NCI-H460 (cell line): Measurements from ENCODE around the gene VSTM2B. TPM values are rescaled to one million over a fixed set of nuclear protein-coding genes. Genes with fewer than 3 reads are reported as not detected.
"Not testable (repeated sequence)": the region's sequence is repeated elsewhere in the genome, so short reads cannot be mapped to it uniquely, and the experiment has no call there.

Source experiments
- DNase-seq: peaks from one replicate; pipeline ENCODE4 v3.0.0-alpha.2; 2016; ENCODE audit warnings: low read depth; ENCODE audit errors: extremely low read depth
- total RNA-seq: library from RNA; depleted of rRNA; stranded (reverse); fragments of >200 nt; shearing (Covaris generic); gene quantifications from 2 replicates; pipeline ENCODE4 v1.2.3, GENCODE V29; 2014

The VSTM2B gene
- total RNA-seq, 1 experiment from 2014 or later: not detected

GRCh38 chr19:29542776-29543175 is 17.0 kb downstream of the VSTM2B start:
- no peak for DNase-seq

DNA sequence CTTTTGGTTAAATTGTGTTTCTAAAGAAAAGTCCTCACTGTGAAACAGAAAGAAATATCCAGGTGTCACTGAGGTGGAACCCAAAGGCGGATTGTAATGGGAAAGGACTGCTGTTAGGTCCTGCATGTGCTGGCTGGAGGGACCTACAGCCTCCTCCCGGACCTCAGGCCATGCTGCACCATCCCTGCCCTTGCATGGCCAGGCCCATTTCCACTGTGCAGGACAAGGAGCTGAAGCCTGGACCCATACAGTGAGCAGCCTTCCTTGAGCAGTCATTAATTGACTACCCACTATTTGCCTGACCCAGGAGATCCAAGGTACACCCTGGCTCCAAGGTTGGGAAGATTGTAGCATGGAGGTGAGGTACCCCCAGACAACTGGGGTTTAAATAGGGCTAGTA is 17.6 kb downstream of the VSTM2B start:
- no peak for DNase-seq

GRCh38 chr19:29544656-29545360 is 19.0 kb downstream of the VSTM2B start:
- DNase-seq: no peak

DNA sequence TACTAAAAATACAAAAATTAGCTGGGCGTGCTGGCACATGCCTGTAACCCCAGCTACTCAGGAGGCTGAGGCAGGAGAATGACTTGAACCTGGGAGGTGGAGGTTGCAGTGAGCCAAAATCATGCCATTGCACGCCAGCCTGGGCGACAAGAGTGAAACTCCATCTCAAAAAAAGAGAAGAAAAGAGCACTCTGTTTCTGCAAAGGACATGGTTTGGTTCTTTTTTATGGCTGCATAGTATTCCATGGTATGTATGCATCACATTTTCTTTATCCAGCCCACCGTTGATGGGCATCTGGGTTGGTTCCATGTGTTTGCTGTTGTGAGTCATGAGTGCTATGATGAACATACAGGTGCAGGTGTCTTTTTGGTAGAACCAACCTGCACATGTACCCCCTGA is 19.7 kb downstream of the VSTM2B start:
- not testable (repeated sequence) for DNase-seq

DNA sequence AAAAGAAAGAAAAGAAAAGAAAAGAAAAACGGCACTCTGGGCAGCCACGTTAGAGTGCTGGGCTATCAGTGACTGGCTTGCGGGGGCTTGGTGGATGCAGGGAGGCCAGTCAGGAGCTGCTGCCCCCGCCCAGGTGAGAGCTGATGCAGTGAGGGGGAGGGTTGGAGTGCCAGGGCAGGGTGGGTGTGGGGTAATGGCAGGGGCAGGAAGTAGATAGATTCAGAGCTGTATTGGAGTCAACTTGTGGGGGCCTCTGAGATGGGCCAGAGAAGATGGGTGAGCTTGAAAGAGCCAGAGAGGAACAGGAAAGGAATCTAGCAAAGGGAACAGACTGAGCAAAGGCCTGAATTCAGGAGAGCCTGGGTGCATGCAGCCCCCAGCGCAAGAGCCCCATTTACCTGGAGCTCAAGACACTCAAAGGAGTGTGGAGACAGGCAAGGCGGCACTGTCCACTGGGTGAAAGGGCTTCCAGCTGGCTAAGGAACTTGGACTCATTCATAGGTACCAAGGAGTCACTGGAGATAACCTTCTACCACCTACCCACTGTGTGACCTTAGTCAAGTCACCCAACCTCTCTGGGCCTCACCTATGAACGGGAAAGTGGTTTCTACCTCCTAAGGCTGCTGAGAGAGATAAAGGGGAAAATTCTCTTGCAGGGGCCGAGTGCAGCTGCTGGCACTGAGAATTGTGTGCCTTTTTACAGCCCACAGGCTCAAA is 20.2 kb downstream of the VSTM2B start:
- DNase-seq: no peak

GRCh38 chr19:29546583-29547190 is 20.9 kb downstream of the VSTM2B start:
- no peak for DNase-seq

- DNase-seq: no peak
These were observed 21.7 kb downstream of the VSTM2B start for GRCh38 chr19:29547361-29547960.

- DNase-seq: no peak
These were observed 22.2 kb downstream of the VSTM2B start for GRCh38 chr19:29547981-29548380.

GRCh38 chr19:29548483-29549085 is 22.8 kb downstream of the VSTM2B start:
- DNase-seq: no peak

DNA sequence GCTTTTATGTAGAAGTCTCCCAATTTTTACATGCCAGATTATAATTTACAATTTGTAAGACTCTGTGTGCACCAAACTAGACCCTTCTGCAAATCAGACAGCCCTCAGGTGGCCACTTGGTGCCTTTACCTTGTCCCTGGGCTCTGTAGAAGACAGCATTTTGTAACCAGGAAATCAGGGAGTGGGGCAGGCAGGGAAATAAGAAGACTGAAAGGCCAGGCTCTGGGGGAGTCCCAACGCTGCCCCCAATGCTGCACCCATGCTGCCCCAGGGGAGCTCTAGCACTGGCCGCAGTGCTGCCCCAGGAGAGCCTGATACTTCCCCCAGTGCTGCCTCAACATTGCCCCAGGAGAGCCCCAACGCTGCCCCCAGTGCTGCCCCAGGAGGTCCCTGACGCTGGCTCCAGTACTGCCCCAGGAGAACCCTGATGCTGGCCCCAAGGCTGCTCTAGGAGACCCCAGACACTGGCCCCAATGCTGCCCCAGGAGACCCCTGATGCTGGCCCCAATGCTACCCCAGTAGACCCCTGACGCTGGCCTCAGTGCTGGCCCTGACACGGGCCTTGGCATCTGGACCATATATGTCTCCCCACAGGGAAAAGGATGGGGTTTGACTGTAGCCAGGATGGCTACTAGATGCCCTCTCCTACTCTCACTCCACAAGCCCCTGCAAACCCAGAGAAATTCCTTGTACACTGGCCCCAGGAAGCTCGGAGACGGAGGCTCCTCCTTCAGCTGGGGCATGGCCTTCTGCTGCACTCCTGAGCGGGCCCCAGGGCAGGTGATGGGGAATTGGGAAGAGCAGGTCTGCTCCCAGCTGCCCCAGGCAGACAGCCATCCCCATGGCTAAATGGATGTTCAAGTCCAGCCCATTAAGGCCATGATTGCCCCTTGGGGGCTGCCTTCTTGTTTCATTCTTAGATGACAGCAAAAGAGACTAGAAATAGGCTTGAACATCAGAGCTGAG is 23.6 kb downstream of the VSTM2B start:
- DNase-seq: no peak

DNA sequence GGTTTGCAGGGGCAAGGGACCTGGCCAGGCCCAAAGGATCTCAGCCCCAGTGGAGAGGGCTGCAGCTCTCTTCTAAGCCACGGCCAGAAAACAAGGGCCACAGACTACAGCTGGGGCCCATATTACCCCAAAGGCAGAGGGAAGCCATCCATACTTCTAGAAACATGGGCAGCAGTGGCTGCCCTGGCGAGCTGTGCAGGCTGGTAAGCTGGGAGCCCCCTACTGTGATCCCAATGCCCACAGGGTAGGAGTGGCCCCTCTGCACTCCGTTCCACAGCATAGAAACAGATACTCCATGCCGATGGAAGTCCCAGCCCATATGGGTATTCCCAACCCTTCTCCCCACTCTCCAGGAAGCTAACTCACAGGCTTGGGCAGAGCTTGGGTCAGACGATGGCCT is 25.1 kb downstream of the VSTM2B start:
- no peak for DNase-seq

DNA sequence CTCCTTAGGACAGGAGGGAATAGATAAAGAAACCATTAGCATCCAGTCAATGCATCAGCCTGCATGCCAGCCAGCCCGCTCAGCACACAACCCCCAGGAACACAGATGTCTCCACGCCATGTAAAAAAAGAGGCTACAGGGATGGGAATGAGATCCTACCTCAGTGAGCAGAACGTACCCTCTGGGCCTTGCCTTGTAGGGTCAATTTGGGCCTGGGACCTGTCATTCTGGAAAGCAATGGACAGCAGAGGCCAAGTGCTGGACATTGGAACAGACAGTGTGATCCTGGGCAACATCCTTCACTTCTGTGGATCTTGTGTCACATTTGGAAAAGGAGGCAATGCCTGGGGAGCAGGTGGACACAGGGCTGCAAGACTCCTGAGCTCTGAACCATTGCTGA is 26.0 kb downstream of the VSTM2B start:
- no peak for DNase-seq

DNA sequence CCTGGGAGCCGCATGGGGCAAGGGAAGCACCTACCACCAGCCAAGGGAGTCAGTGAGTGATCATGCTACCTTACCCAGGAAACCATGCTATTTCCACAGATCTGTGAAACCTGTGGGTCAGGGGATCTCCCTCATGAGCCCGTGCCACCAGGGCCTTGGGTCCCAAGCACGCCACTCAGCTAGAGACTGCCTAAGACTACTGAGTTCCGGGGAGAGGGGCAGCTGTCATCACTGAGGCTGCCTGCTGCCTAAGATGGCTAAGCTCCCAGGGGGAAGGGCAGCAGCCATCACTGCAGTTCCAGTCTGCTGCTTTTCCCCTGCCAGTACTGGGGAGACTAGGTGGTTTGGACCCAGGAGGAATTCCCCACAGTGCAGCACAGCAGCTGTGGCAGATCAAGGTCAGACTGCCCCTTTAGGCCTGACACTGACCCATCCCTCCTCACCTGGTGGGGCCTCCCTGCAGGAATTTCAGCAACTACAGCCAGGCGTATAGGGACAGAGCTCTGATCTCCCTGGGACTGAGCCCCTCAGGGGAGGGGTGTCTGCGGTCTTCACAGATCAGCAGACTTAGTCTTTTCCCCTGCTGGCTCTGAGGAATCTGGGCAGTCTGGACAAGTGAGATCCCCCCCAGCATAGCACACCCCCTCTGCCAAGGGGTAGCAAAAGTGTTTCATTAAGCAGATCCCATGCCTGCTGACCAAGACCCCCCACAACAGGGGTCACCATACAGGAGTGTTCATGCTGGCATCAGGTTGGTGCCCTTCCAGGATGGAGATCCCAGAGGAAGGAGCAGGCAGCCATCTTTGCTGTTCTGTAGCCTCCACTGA is 26.9 kb downstream of the VSTM2B start:
- DNase-seq: no peak

- DNase-seq: no peak
These were observed 28.4 kb downstream of the VSTM2B start for GRCh38 chr19:29554149-29554548.

GRCh38 chr19:29559110-29559509 is 33.3 kb downstream of the VSTM2B start:
- not testable (repeated sequence) for DNase-seq

GRCh38 chr19:29559743-29560142 is 33.9 kb downstream of the VSTM2B start:
- no peak for DNase-seq

GRCh38 chr19:29560313-29561075 is 34.7 kb downstream of the VSTM2B start:
- no peak for DNase-seq

DNA sequence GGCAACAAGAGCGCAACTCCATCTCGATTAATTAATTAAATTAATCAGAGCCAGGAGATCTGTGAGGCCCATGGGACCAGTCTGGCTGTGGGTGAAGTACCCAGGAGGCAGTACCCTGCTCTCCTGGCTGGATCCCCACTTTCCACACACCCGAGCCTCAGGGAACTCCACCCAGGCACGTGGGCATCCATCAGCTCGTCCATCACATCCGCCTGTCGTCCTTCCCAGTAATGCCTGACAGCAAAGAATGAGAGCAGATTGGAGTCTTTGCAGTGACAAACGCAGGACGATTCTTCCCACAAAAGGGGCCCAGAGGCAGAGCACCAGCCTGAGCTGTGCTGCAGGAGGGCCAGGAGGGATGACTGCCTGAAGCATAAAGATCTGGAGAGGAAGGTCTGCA is 35.8 kb downstream of the VSTM2B start:
- no peak for DNase-seq
